GM10266 (cell line): ENCODE results near the gene MTO1.
A peak's percentile ranks its signal among the peaks of the same experiment; 100 is the strongest.
"Not testable (repeated sequence)": the region's sequence is repeated elsewhere in the genome, so short reads cannot be mapped to it uniquely, and the experiment has no call there.

Experiments used
- DNase-seq: peaks from one replicate; pipeline ENCODE4 v3.0.0; 2012; ENCODE audit errors: extremely low spot score
- TF ChIP-seq, protein P1 (sequence below): IDR thresholded peaks from 2 replicates; pipeline ENCODE4 v1.5.1; 2012; ENCODE audit warnings: mild to moderate bottlenecking, low read depth; ENCODE audit not compliant: control insufficient read depth, insufficient read depth; ENCODE audit errors: missing control alignments

The MTO1 gene

DNA sequence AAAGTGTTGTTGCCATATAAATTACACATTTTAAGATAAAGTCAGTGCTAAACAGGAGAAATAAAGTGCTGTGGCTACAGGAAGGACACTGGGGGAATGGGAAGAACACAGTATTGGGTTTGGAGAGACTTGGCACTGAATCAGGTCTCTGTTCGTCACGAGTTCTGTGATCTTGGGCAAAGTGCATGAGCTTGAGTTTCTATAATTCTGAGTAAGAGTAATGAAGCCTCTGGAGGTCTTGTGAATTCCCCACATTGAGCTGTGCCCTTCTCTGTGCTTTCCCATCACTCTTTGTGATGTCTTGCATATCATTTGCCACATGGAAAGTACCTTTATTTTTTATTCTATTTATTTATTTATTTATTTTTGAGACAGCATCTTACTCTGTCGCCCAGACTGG is 76.1 kb downstream of the MTO1 start:
- TF ChIP-seq, protein P1, sequence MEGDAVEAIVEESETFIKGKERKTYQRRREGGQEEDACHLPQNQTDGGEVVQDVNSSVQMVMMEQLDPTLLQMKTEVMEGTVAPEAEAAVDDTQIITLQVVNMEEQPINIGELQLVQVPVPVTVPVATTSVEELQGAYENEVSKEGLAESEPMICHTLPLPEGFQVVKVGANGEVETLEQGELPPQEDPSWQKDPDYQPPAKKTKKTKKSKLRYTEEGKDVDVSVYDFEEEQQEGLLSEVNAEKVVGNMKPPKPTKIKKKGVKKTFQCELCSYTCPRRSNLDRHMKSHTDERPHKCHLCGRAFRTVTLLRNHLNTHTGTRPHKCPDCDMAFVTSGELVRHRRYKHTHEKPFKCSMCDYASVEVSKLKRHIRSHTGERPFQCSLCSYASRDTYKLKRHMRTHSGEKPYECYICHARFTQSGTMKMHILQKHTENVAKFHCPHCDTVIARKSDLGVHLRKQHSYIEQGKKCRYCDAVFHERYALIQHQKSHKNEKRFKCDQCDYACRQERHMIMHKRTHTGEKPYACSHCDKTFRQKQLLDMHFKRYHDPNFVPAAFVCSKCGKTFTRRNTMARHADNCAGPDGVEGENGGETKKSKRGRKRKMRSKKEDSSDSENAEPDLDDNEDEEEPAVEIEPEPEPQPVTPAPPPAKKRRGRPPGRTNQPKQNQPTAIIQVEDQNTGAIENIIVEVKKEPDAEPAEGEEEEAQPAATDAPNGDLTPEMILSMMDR: no peak
- DNase-seq: peak; percentile 27

DNA sequence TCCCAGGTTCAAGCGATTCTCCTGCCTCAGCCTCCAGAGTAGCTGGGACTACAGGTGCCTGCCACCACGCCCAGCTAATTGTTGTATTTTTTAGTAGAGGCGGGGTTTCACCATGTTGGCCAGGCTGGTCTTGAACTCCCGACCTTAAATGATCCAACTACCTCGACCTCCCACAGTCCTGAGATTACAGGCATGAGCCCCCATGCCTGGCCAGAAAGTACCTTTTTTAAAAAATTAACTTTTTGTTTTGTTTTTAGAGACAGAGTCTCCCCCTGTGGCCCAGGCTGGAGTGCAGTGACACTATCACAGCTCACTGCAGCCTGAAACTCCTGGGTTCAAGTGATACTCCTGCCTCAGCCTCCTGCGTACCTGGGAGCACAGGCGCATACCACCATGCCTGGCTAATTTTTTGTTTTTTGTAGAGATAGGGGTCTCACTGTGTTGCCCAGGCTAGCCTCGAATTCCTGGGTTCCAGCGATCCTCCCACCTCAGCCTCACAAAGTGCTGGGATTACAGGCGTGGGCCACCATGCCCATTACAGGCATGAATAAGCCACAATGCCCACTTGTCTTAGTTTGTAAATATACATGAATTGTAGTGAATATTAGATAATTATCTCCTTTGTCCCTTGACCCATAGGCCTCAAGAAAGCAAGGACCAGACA is 76.7 kb downstream of the MTO1 start:
- TF ChIP-seq, protein P1: no peak
- no peak for DNase-seq

DNA sequence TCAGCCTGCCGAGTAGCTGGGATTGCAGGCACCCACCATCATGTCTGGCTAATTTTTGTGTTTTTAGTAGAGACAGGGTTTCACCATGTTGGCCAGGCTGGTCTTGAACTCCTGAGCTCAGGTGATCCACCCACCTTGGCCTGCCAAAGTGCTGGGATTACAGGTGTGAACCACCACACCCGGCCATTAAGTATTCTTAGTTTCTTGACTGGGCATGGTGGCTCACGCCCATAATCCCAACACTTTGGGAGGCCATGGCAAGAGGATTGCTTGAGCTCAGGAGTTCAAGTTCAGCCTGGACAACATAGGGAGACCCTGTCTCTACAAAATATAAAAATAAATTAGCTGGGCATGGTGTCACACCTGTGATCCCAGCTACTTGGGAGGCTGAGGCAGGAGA is 80.9 kb downstream of the MTO1 start:
- DNase-seq: not testable (repeated sequence)

DNA sequence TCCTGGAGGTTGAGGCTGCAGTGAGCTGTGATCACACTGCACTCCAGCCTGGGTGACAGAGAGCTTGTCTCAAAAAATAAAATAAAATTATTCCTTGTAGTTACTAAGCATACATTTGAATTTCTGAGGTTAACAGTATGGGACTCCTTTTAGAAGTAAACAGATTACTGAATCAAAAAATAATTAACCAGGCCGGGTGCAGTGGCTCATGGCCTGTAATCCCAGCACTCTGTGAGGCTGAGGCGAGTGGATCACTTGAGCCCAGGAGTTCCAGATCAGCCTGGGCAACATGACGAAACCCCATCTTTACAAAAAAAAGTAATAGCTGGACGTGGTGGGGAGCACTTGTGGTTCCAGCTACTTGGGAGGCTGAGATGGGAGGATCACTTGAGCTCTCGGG is 81.4 kb downstream of the MTO1 start:
- TF ChIP-seq, protein P1: no peak
- no peak for DNase-seq

DNA sequence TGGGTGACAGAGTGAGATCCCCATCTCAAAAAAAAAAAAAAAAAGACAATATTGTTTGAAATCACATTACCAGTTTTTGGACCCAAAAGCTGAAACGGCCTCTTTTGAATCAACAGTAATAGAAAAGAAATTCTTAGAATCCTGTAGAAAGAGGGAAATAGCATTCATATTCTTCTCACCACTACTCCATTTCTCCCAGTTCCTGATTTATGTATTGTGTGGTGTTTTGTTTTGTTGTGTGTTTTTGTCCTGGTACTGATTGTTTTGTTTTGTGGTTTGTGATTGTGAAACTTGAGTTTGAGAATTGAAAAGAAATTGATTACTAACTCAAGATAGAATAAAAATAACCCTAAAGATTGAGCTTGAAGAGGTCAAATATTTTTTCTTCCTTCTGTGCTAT is 85.5 kb downstream of the MTO1 start:
- no peak for DNase-seq
- TF ChIP-seq, protein P1: no peak

DNA sequence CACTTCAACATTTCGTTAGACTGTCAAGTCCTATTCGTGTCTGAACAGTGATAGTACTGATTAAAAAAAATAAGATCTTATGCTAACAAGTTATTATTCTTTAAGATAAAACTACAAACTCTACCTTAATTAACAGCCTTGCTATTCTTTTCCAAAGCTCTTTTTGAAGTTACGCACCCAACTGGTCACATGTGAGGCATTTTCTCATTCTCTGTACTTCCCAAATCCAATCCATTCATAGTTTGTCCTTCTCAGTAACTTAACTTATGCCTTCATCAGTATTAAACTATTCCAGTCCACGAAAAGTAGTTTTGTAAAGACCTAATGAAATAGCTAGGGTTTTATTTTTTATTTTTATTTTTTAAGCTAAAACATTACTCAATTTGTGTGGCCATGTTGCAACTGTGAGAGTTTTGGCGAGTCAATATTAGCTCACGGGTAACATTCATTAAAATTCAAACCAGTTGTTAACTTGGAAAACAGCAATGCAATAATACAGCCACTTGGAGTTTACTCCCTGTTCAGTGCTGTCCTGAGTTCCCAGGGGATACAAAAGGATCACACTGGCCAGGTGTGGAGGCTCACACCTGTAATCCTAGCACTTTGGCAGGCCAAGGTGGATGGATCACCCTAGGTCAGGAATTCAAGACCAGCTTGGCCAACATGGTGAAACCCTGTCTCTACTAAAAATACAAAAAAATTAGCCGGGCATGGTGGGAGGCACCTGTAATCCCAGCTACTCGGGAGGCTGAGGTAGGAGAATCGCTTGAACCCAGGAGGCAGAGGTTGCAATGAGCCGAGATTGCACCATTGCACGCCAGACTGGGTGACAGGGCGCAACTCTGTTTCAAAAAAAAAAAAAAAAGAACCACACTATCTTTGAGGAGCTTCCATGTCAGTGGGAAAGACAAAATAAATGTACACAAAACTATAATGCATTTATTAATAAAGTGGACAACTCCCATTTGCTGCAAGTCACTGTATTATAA is 87.2 kb downstream of the MTO1 start:
- TF ChIP-seq, protein P1: no peak
- no peak for DNase-seq

DNA sequence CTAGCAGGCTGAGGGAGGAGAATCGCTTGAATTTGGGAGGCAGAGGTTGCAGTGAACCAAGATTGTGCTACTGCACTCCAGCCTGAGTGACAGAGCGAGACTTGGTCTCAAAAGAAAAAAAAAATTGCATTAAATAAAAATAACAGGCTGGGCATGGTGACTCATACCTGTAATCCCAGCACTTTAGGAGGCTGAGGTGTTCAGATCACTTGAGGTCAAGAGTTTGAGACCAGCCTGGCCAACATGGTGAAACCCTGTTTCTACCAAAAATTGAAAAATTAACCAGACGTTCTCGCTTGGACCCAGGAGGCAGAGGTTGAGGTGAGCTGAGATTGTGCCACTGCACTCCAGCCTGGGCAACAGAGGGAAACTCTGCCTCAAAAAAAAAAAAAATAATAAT is 89.6 kb downstream of the MTO1 start:
- not testable (repeated sequence) for DNase-seq

DNA sequence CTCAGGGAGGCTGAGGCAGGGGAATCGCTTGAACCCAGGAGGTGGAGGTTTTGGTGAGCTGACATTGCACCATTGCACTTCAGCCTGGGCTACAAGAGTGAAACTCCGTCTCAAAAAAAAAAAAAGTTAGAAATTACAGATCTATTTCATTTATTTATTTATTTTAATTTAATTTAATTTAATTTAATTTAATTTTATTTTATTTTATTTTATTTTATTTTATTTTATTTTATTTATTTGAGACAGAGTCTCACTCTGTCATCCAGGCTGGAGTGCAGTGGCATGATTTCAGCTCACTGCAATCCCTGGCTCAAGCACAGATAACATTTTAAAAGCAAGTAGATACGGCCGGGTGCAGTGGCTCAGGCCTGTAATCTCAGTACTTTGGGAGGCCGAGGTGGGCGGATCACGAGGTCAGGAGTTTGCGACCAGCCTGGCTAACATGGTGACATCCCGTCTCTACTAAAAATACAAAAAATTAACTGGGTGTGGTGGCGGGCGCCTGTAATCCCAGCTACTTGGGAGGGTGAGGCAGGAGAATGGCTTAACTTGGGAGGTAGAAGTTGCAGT is 93.9 kb downstream of the MTO1 start:
- not testable (repeated sequence) for DNase-seq
